ENCODE results near the gene TRAPPC2.

Gene TRAPPC2
- total RNA-seq = 31.1 to 59.6 (median 52.6) reads per million in 4 experiments

GRCh38 chrX:13734278-13735172, at the start of gene TRAPPC2, which contains the start of gene OFD1:
Gene TRAPPC2, minus strand, starts transcription at chrX:13734620. Its CDS starts 14,657 bp downstream, at chrX:13719963.
Gene OFD1, plus strand, starts transcription at chrX:13734748. Its CDS starts 324 bp downstream, at chrX:13735072.
- DNase-seq = peak; percentile 82

- DNase-seq = no peak
Observed at GRCh38 chrX:13780868-13781427, 46.5 kb upstream of the TRAPPC2 start.

- no peak for DNase-seq
Observed at GRCh38 chrX:13778916-13779315, 44.5 kb upstream of the TRAPPC2 start.

- no peak for DNase-seq
Observed at GRCh38 chrX:13776387-13776786, 42.0 kb upstream of the TRAPPC2 start.

- no peak for DNase-seq
Observed at GRCh38 chrX:13775837-13776236, 41.4 kb upstream of the TRAPPC2 start.

- DNase-seq = no peak
Observed at GRCh38 chrX:13774696-13775095, 40.3 kb upstream of the TRAPPC2 start.

- no peak for DNase-seq
Observed at GRCh38 chrX:13770013-13770535, 35.7 kb upstream of the TRAPPC2 start.

- no peak for DNase-seq
Observed at GRCh38 chrX:13768939-13769338, 34.5 kb upstream of the TRAPPC2 start.

GRCh38 chrX:13764765-13765164, 30.3 kb upstream of the TRAPPC2 start:
- DNase-seq = no peak

- no peak for DNase-seq
Observed at GRCh38 chrX:13764281-13764680, 29.9 kb upstream of the TRAPPC2 start.

GRCh38 chrX:13763489-13763888, 29.1 kb upstream of the TRAPPC2 start:
- no peak for DNase-seq

GRCh38 chrX:13761606-13762414, 27.4 kb upstream of the TRAPPC2 start:
- no peak for DNase-seq

- DNase-seq = no peak
Observed at GRCh38 chrX:13760426-13760825, 26.0 kb upstream of the TRAPPC2 start.

- no peak for DNase-seq
Observed at GRCh38 chrX:13759152-13759718, 24.8 kb upstream of the TRAPPC2 start.

- no peak for DNase-seq
Observed at GRCh38 chrX:13756381-13756780, 22.0 kb upstream of the TRAPPC2 start.

GRCh38 chrX:13755254-13755653, 20.8 kb upstream of the TRAPPC2 start:
- no peak for DNase-seq

- DNase-seq = no peak
Observed at GRCh38 chrX:13754765-13755164, 20.3 kb upstream of the TRAPPC2 start.

GRCh38 chrX:13752646-13753045, 18.2 kb upstream of the TRAPPC2 start:
- no peak for DNase-seq

- DNase-seq = no peak
Observed at GRCh38 chrX:13752141-13752540, 17.7 kb upstream of the TRAPPC2 start.

GRCh38 chrX:13750812-13751211, 16.4 kb upstream of the TRAPPC2 start:
- DNase-seq = no peak

- DNase-seq = no peak
Observed at GRCh38 chrX:13750204-13750603, 15.8 kb upstream of the TRAPPC2 start.

GRCh38 chrX:13748486-13748885, 14.1 kb upstream of the TRAPPC2 start:
- no peak for DNase-seq

GRCh38 chrX:13747836-13748235, 13.4 kb upstream of the TRAPPC2 start:
- no peak for DNase-seq

All from effector CD8-positive, alpha-beta T cell (primary cell).